ENCODE data around the gene SUPT5H.

- TF ChIP-seq CTCF (IDR thresholded peaks at IDR 0.05) (no peak), EZH2 (IDR thresholded peaks at IDR 0.05) (no peak), EZH2phosphoT487 (IDR thresholded peaks at IDR 0.05) (no peak)
Observed at GRCh38 chr19:39496063-39496462, 50.7 kb downstream of the SUPT5H start.

Data from neural progenitor cell (in vitro differentiated cells).